HepG2 (cell line): ENCODE data around the gene NOL4L. TPM values are rescaled to one million over a fixed set of nuclear protein-coding genes. Genes with fewer than 3 reads are reported as not detected.

Experiments
- ARNT ChIP-seq: fragments of 450-650 bp; IDR thresholded peaks from 2 replicates; pipeline ENCODE4 v1.6.1; 2017
- BCL3 ChIP-seq: sonication (generic); formaldehyde crosslinking; IDR thresholded peaks from 2 replicates; pipeline ENCODE4 v1.5.1; 2020; ENCODE audit warnings: mild to moderate bottlenecking, missing genetic modification reagents, moderate library complexity
- DZIP1 ChIP-seq: sonication (generic); formaldehyde crosslinking; IDR thresholded peaks from 2 replicates; pipeline ENCODE4 v1.5.0; 2020; ENCODE audit warnings: mild to moderate bottlenecking, missing genetic modification reagents
- GABPB1 ChIP-seq: IDR thresholded peaks from 2 replicates; pipeline ENCODE4 v1.6.1; 2016; ENCODE audit warnings: mild to moderate bottlenecking, missing genetic modification reagents, moderate library complexity, missing compliant biosample characterization
- HMG20A ChIP-seq: IDR thresholded peaks from 2 replicates; pipeline ENCODE4 v1.6.1; 2016; ENCODE audit warnings: borderline replicate concordance
- HMG20B ChIP-seq: conservative IDR thresholded peaks from 2 replicates; pipeline ENCODE4 v1.6.1; 2016; ENCODE audit warnings: missing genetic modification reagents, missing compliant biosample characterization
- KDM4B ChIP-seq: sonication (generic); formaldehyde crosslinking; IDR thresholded peaks from 2 replicates; pipeline ENCODE4 v1.4.0; 2020; ENCODE audit warnings: missing genetic modification reagents
- NCOA1 ChIP-seq: sonication (generic); formaldehyde crosslinking; IDR thresholded peaks from 2 replicates; pipeline ENCODE4 v1.9.0; 2021; ENCODE audit warnings: missing genetic modification reagents
- STAG1 ChIP-seq: sonication (generic); formaldehyde crosslinking; IDR thresholded peaks from 2 replicates; pipeline ENCODE4 v1.4.0; 2020; ENCODE audit warnings: missing genetic modification reagents
- THAP9 ChIP-seq: sonication (generic); formaldehyde crosslinking; IDR thresholded peaks from 2 replicates; pipeline ENCODE4; 2020; ENCODE audit warnings: missing genetic modification reagents, mild to moderate bottlenecking, borderline replicate concordance
- ZBED4 ChIP-seq: sonication (generic); formaldehyde crosslinking; IDR thresholded peaks from 2 replicates; pipeline ENCODE4 v1.4.0; 2020; ENCODE audit warnings: missing genetic modification reagents, borderline replicate concordance
- ZNF12 ChIP-seq: sonication (generic); formaldehyde crosslinking; IDR thresholded peaks from 2 replicates; pipeline ENCODE4 v1.5.0; 2020; ENCODE audit warnings: missing genetic modification reagents
- ZNF124 ChIP-seq: sonication (generic); formaldehyde crosslinking; IDR thresholded peaks from 2 replicates; pipeline ENCODE4 v1.4.0; 2020; ENCODE audit warnings: missing genetic modification reagents
- ZNF17 ChIP-seq: sonication (generic); formaldehyde crosslinking; IDR thresholded peaks from 2 replicates; pipeline ENCODE4 v1.5.0; 2020; ENCODE audit warnings: mild to moderate bottlenecking, missing genetic modification reagents
- ZNF235 ChIP-seq: sonication (generic); formaldehyde crosslinking; IDR thresholded peaks from 2 replicates; pipeline ENCODE4 v1.8.1; 2023; ENCODE audit warnings: mild to moderate bottlenecking, missing genetic modification reagents, borderline replicate concordance
- ZNF691 ChIP-seq: sonication (generic); formaldehyde crosslinking; IDR thresholded peaks from 2 replicates; pipeline ENCODE4 v1.4.0; 2020; ENCODE audit warnings: missing genetic modification reagents, low read depth, mild to moderate bottlenecking, borderline replicate concordance
- ZNF749 ChIP-seq: sonication (generic); formaldehyde crosslinking; IDR thresholded peaks from 2 replicates; pipeline ENCODE4 v1.8.0; 2022; ENCODE audit warnings: mild to moderate bottlenecking, missing genetic modification reagents, moderate library complexity, borderline replicate concordance
- polyA plus RNA-seq, 8 experiments: library from polyadenylated mRNA; depleted of rRNA in 3 of 8; stranded (reverse) in 7 of 8; unstranded in 1 of 8; fragments of >200 nt; fragmentation: Illumina TruSeq in 4 of 8; extraction: Trizol in 4 of 8; gene quantifications; 2 replicates each; pipeline versions ENCODE4 v1.2.1 to v1.2.3, GENCODE V29; 2011 to 2016; ENCODE audit warnings: low read depth in 4 of 8, missing spikeins in 1 of 8, mixed read lengths in 1 of 8; ENCODE audit not compliant: insufficient read depth in 1 of 8
- total RNA-seq, 5 experiments: library from RNA; depleted of rRNA; stranded (reverse); fragments of >200 nt; fragmentation: Illumina TruSeq; extraction: Trizol; gene quantifications; 2 replicates each; pipeline ENCODE4 v1.2.3, GENCODE V29; 2016; ENCODE audit warnings: low read depth in 1 of 5

The NOL4L gene
- total and polyA plus RNA-seq, 2 of the 13 experiments (the other 11 are each of a cell fraction or from before 2014, with no cell fraction given): 16.6 to 35.4 TPM

- TF ChIP-seq NCOA1 (CRISPR knock-in tag): no peak
- no peak for TF ChIP-seq ZNF124 (CRISPR knock-in tag)
- TF ChIP-seq ARNT: no peak
- peak; percentile 66 for TF ChIP-seq GABPB1 (CRISPR knock-in tag)
- peak; percentile 36; the same call in 1 of the 2 replicates for TF ChIP-seq STAG1 (CRISPR knock-in tag)
- TF ChIP-seq DZIP1 (CRISPR knock-in tag): 0 out of 2 replicates have a peak, but pooled peaks have one; percentile 48
- TF ChIP-seq HMG20B (CRISPR knock-in tag): no peak
- TF ChIP-seq ZNF12: peak; percentile 54; the same call in 1 of the 2 replicates
- TF ChIP-seq ZNF235 (CRISPR knock-in tag): peak; percentile 32; the same call in 1 of the 2 replicates
- TF ChIP-seq ZNF691 (CRISPR knock-in tag): peak; percentile 94
- peak; percentile 85 for TF ChIP-seq ZBED4 (CRISPR knock-in tag)
- TF ChIP-seq ZNF749: 0 out of 2 replicates have a peak, but pooled peaks have one; percentile 63
- peak; percentile 90 for TF ChIP-seq BCL3
- no peak for TF ChIP-seq ZNF17 (CRISPR knock-in tag)
- TF ChIP-seq THAP9 (CRISPR knock-in tag): 0 out of 2 replicates have a peak, but pooled peaks have one; percentile 38
- peak; percentile 60; the same call in 1 of the 2 replicates for TF ChIP-seq HMG20A
- TF ChIP-seq KDM4B (CRISPR knock-in tag): peak; percentile 39; the same call in 1 of the 2 replicates
Observed at GRCh38 chr20:32539817-32540675, 45.1 kb downstream of the NOL4L start (continued).
